Spleen (tissue), 7 donors: Measurements from ENCODE around the gene ZNF699.

ENCODE experiments used
- POLR2A ChIP-seq, 3 donors: fragments of 450-650 bp; IDR thresholded peaks; one replicate each; pipeline ENCODE4 v1.5.1; 2017; ENCODE audit warnings: antibody characterized with exemption in 3 of 3, mild to moderate bottlenecking in 1 of 3
- POLR2AphosphoS5 ChIP-seq, 3 donors: sonication (generic); formaldehyde crosslinking; IDR thresholded peaks; one replicate each; pipeline ENCODE4 v1.5.1; 2017; ENCODE audit warnings: antibody characterized with exemption in 3 of 3
- TF ChIP-seq, protein P1 (sequence below), 11 experiments: fragments of 200-600 bp in 7 of 11; fragments of 450-650 bp in 4 of 11; sonication (generic) in 4 of 11; IDR thresholded peaks in 8 of 11; conservative IDR thresholded peaks in 3 of 11; 1 replicate in 7 of 11; 2 replicates in 4 of 11; pipeline versions ENCODE4 v1.4.0 to v1.8.0; 2016 to 2021; ENCODE audit warnings: antibody characterized with exemption in 11 of 11, inconsistent platforms in 4 of 11, mild to moderate bottlenecking in 1 of 11
- donor health status: DM: no; HTN: no; CAD: no; lungs with moderate emphysema.
- donor health status: DM: no; HTN: no; CAD: no.
- donor health status: DM: no; HTN: no; CAD: no.

DNA sequence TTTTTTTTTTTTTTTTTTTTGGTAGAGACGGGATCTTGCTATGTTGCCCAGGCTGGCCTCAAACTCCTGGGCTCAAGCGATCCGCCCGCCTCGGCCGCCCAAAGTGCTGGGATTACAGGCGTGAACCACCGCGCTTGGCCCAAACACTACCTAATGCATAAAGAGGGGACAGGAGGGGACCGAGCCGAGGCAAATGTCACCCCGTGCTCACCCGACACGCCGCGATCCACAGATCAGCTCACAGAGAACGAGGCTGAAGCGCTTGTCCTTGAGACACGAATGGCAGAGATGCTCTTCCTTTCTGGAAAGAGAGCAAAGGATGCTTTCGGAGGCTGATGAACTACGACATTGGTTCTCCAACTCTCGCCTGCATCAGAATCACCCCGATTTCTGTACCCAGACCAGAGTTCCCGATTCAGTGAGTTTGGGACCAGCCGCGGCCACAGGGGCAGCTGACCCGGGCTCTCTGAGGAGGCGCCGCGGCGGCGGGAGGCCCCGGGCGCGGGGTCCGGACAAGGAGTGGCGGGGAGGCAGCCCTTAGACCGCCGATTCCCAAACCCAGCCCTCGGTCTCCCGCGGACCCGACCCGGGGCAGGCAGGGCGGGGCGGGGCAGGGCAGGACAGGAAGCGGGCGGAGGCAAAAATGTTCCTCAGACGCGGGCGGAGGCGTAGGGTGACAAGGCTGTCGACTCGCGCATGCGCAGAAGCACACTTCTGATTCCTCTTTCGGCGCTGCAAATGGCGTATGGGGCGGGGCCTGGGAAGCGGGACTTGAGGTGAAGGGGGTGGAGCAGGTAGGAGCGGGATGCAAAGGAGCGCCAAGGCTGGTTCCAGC lies at the start of gene ZNF699:
- TF ChIP-seq, protein P1, sequence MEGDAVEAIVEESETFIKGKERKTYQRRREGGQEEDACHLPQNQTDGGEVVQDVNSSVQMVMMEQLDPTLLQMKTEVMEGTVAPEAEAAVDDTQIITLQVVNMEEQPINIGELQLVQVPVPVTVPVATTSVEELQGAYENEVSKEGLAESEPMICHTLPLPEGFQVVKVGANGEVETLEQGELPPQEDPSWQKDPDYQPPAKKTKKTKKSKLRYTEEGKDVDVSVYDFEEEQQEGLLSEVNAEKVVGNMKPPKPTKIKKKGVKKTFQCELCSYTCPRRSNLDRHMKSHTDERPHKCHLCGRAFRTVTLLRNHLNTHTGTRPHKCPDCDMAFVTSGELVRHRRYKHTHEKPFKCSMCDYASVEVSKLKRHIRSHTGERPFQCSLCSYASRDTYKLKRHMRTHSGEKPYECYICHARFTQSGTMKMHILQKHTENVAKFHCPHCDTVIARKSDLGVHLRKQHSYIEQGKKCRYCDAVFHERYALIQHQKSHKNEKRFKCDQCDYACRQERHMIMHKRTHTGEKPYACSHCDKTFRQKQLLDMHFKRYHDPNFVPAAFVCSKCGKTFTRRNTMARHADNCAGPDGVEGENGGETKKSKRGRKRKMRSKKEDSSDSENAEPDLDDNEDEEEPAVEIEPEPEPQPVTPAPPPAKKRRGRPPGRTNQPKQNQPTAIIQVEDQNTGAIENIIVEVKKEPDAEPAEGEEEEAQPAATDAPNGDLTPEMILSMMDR (IDR thresholded peaks at IDR 0.05 in 8 of 11, conservative IDR thresholded peaks at IDR 0.05 in 3 of 11), result peak in 1 of 11 experiments; percentile 17
- TF ChIP-seq POLR2A (IDR thresholded peaks at IDR 0.05) (peak in 2 of 3 donors; percentile 35 to 46), POLR2AphosphoS5 (IDR thresholded peaks at IDR 0.05) (peak; percentile 94 to 98 (median 96))
